Measurements from ENCODE around the gene TNK2.

TNK2 gene

GRCh38 chr3:195893044-195893395 is 15.3 kb downstream of the TNK2 start:
- no peak for TF ChIP-seq CTCF (IDR thresholded peaks at IDR 0.05; ENCODE audit: low read depth, low read length, missing control alignments)
- H3K4me3 ChIP-seq (replicated peaks; ENCODE audit: low read depth, low read length): no peak overlapping the region
- no peak for DNase-seq (ENCODE audit: extremely low read depth, low read depth)

- no peak for DNase-seq (ENCODE audit: extremely low read depth, low read depth)
- H3K4me3 ChIP-seq (replicated peaks; ENCODE audit: low read depth, low read length): no peak overlapping the region
- no peak for TF ChIP-seq CTCF (IDR thresholded peaks at IDR 0.05; ENCODE audit: low read depth, low read length, missing control alignments)
Measured at GRCh38 chr3:195892105-195893043, 16.0 kb downstream of the TNK2 start.

GRCh38 chr3:195891431-195892104 is 16.8 kb downstream of the TNK2 start:
- no peak for DNase-seq (ENCODE audit: extremely low read depth, low read depth)
- no peak for TF ChIP-seq CTCF (IDR thresholded peaks at IDR 0.05; ENCODE audit: low read depth, low read length, missing control alignments)
- H3K4me3 ChIP-seq (replicated peaks; ENCODE audit: low read depth, low read length): no peak overlapping the region

- DNase-seq (ENCODE audit: extremely low read depth, low read depth): no peak
- no peak for TF ChIP-seq CTCF (IDR thresholded peaks at IDR 0.05; ENCODE audit: low read depth, low read length, missing control alignments)
- no peak overlapping the region for H3K4me3 ChIP-seq (replicated peaks; ENCODE audit: low read depth, low read length)
Measured at GRCh38 chr3:195889870-195890295, 18.5 kb downstream of the TNK2 start.

- H3K4me3 ChIP-seq (replicated peaks; ENCODE audit: low read depth, low read length): no peak overlapping the region
Measured at GRCh38 chr3:195888981-195889869, 19.1 kb downstream of the TNK2 start.

More at GRCh38 chr3:195888981-195889869, 19.1 kb downstream of the TNK2 start:
- TF ChIP-seq CTCF (IDR thresholded peaks at IDR 0.05; ENCODE audit: low read depth, low read length, missing control alignments): no peak
- DNase-seq (ENCODE audit: extremely low read depth, low read depth): no peak
